HepG2 (cell line): Measurements from ENCODE around the gene TCF23. TPM values are rescaled to one million over a fixed set of nuclear protein-coding genes. Genes with fewer than 3 reads are reported as not detected.
A peak's percentile ranks its signal among the peaks of the same experiment; 100 is the strongest.

Experiments used
- ATM ChIP-seq: fragments of 450-650 bp; IDR thresholded peaks from 2 replicates; pipeline ENCODE4 v1.7.1; 2017; ENCODE audit warnings: mild to moderate bottlenecking, borderline replicate concordance
- CREBL2 ChIP-seq: sonication (generic); formaldehyde crosslinking; IDR thresholded peaks from 2 replicates; pipeline ENCODE4 v1.8.1; 2023; ENCODE audit warnings: missing genetic modification reagents, mild to moderate bottlenecking, borderline replicate concordance
- GABPB1 ChIP-seq: IDR thresholded peaks from 2 replicates; pipeline ENCODE4 v1.6.1; 2016; ENCODE audit warnings: mild to moderate bottlenecking, missing genetic modification reagents, moderate library complexity, missing compliant biosample characterization
- GFI1 ChIP-seq: sonication (generic); formaldehyde crosslinking; IDR thresholded peaks from 2 replicates; pipeline ENCODE4 v1.5.0; 2020; ENCODE audit warnings: missing genetic modification reagents, mild to moderate bottlenecking, borderline replicate concordance
- KAT2B ChIP-seq: fragments of 150-350 bp; IDR thresholded peaks from 2 replicates; pipeline ENCODE4 v1.6.1; 2014; ENCODE audit warnings: low read depth, low read length, borderline replicate concordance
- KLF13 ChIP-seq: sonication (generic); formaldehyde crosslinking; IDR thresholded peaks from 2 replicates; pipeline ENCODE4 v1.4.0; 2020; ENCODE audit warnings: mild to moderate bottlenecking, missing genetic modification reagents
- MBD4 ChIP-seq: IDR thresholded peaks from 2 replicates; pipeline ENCODE4 v1.6.1; 2012; ENCODE audit warnings: low read length, inconsistent platforms, borderline replicate concordance
- NFE2L1 ChIP-seq: sonication (generic); formaldehyde crosslinking; IDR thresholded peaks from 2 replicates; pipeline ENCODE4 v1.4.0; 2020; ENCODE audit warnings: missing genetic modification reagents, mild to moderate bottlenecking, borderline replicate concordance
- SALL2 ChIP-seq: sonication (generic); formaldehyde crosslinking; IDR thresholded peaks from 2 replicates; pipeline ENCODE4 v1.8.1; 2023; ENCODE audit warnings: mild to moderate bottlenecking, missing genetic modification reagents, inconsistent platforms
- TBX2 ChIP-seq: sonication (generic); formaldehyde crosslinking; IDR thresholded peaks from 2 replicates; pipeline ENCODE4 v1.5.0; 2020; ENCODE audit warnings: missing genetic modification reagents, mild to moderate bottlenecking, borderline replicate concordance
- THAP7 ChIP-seq: sonication (generic); formaldehyde crosslinking; IDR thresholded peaks from 2 replicates; pipeline ENCODE4 v1.8.1; 2023; ENCODE audit warnings: mild to moderate bottlenecking, missing genetic modification reagents
- WIZ ChIP-seq: sonication (generic); formaldehyde crosslinking; IDR thresholded peaks from 2 replicates; pipeline ENCODE4 v1.5.1; 2020; ENCODE audit warnings: mild to moderate bottlenecking, missing genetic modification reagents
- ZBTB34 ChIP-seq: sonication (generic); formaldehyde crosslinking; IDR thresholded peaks from 2 replicates; pipeline ENCODE4 v1.8.0; 2022; ENCODE audit warnings: mild to moderate bottlenecking, missing genetic modification reagents
- ZNF124 ChIP-seq: sonication (generic); formaldehyde crosslinking; IDR thresholded peaks from 2 replicates; pipeline ENCODE4 v1.4.0; 2020; ENCODE audit warnings: missing genetic modification reagents
- ZNF441 ChIP-seq: sonication (generic); formaldehyde crosslinking; IDR thresholded peaks from 2 replicates; pipeline ENCODE4 v1.7.0; 2021; ENCODE audit warnings: missing genetic modification reagents, borderline replicate concordance
- ZNF597 ChIP-seq: sonication (generic); formaldehyde crosslinking; IDR thresholded peaks from 2 replicates; pipeline ENCODE4 v1.5.0; 2020; ENCODE audit warnings: missing genetic modification reagents
- ZNF709 ChIP-seq: sonication (generic); formaldehyde crosslinking; IDR thresholded peaks from 2 replicates; pipeline ENCODE4 v1.5.0; 2020; ENCODE audit warnings: mild to moderate bottlenecking, missing genetic modification reagents
- polyA plus RNA-seq, 8 experiments: library from polyadenylated mRNA; depleted of rRNA in 3 of 8; stranded (reverse) in 7 of 8; unstranded in 1 of 8; fragments of >200 nt; fragmentation: Illumina TruSeq in 4 of 8; extraction: Trizol in 4 of 8; gene quantifications; 2 replicates each; pipeline versions ENCODE4 v1.2.1 to v1.2.3, GENCODE V29; 2011 to 2016; ENCODE audit warnings: low read depth in 4 of 8, missing spikeins in 1 of 8, mixed read lengths in 1 of 8; ENCODE audit not compliant: insufficient read depth in 1 of 8
- total RNA-seq, 5 experiments: library from RNA; depleted of rRNA; stranded (reverse); fragments of >200 nt; fragmentation: Illumina TruSeq; extraction: Trizol; gene quantifications; 2 replicates each; pipeline ENCODE4 v1.2.3, GENCODE V29; 2016; ENCODE audit warnings: low read depth in 1 of 5
- TF ChIP-seq, protein P1 (sequence below): sonication (generic); formaldehyde crosslinking; IDR thresholded peaks from 2 replicates; pipeline ENCODE4 v1.4.0; 2020; ENCODE audit warnings: missing genetic modification reagents
- TF ChIP-seq, protein P2 (sequence below): IDR thresholded peaks from 2 replicates; pipeline ENCODE4 v1.6.1; 2016; ENCODE audit warnings: missing compliant biosample characterization, missing genetic modification reagents, borderline replicate concordance
- TF ChIP-seq, protein P3 (sequence below): IDR thresholded peaks from 2 replicates; pipeline ENCODE4 v1.4.0; 2020; ENCODE audit warnings: mild to moderate bottlenecking, missing genetic modification reagents

Gene TCF23
- total and polyA plus RNA-seq, 2 of the 13 experiments (the other 11 are each of a cell fraction or from before 2014, with no cell fraction given) = 0.02 to 1.4 TPM

DNA sequence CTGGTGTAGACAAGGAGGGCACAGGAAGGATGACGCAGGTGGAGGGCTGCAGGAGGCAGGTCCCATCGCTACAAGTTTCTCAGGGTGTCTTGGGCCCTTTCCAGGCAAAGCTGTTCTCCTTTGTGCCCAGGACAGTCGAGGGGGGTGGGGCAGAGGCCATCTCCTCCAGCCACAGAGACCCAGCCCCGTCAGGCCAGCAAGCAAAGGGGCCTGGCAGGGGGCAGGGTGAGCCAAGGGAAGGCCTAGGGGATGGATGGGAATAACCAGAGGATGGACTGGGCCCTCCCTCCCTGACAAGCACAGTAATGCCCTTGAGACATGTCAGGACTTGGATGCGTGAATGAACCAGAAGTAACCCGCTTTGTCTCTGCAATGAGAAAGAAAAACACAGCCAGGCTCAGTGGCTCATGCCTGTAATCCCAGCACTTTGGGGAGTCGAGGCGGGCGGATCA is 6.3 kb downstream of the TCF23 start (continued):
- TF ChIP-seq ZBTB34 = no peak
- no peak for TF ChIP-seq ZNF441 (CRISPR knock-in tag)
- TF ChIP-seq ZNF709 (CRISPR knock-in tag) = no peak
- TF ChIP-seq KLF13 (CRISPR knock-in tag) = no peak
- TF ChIP-seq KAT2B = no peak
- TF ChIP-seq NFE2L1 (CRISPR knock-in tag) = 0 out of 2 replicates have a peak, but pooled peaks have one; percentile 40
- TF ChIP-seq GABPB1 (CRISPR knock-in tag) = no peak
- no peak for TF ChIP-seq MBD4
- TF ChIP-seq ZNF124 (CRISPR knock-in tag) = no peak
- TF ChIP-seq, protein P1, sequence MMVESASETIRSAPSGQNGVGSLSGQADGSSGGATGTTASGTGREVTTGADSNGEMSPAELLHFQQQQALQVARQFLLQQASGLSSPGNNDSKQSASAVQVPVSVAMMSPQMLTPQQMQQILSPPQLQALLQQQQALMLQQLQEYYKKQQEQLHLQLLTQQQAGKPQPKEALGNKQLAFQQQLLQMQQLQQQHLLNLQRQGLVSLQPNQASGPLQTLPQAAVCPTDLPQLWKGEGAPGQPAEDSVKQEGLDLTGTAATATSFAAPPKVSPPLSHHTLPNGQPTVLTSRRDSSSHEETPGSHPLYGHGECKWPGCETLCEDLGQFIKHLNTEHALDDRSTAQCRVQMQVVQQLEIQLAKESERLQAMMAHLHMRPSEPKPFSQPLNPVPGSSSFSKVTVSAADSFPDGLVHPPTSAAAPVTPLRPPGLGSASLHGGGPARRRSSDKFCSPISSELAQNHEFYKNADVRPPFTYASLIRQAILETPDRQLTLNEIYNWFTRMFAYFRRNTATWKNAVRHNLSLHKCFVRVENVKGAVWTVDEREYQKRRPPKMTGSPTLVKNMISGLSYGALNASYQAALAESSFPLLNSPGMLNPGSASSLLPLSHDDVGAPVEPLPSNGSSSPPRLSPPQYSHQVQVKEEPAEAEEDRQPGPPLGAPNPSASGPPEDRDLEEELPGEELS (CRISPR knock-in tag) = no peak
- no peak for TF ChIP-seq ATM
- no peak for TF ChIP-seq CREBL2 (CRISPR knock-in tag)
- TF ChIP-seq WIZ (CRISPR knock-in tag) = no peak
- TF ChIP-seq, protein P2, sequence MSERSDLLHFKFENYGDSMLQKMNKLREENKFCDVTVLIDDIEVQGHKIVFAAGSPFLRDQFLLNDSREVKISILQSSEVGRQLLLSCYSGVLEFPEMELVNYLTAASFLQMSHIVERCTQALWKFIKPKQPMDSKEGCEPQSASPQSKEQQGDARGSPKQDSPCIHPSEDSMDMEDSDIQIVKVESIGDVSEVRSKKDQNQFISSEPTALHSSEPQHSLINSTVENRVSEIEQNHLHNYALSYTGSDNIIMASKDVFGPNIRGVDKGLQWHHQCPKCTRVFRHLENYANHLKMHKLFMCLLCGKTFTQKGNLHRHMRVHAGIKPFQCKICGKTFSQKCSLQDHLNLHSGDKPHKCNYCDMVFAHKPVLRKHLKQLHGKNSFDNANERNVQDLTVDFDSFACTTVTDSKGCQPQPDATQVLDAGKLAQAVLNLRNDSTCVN (CRISPR knock-in tag) = no peak
- no peak for TF ChIP-seq SALL2 (CRISPR knock-in tag)
- TF ChIP-seq GFI1 (CRISPR knock-in tag) = no peak
- peak; percentile 18; the same call in 1 of the 2 replicates for TF ChIP-seq TBX2
- TF ChIP-seq, protein P3, sequence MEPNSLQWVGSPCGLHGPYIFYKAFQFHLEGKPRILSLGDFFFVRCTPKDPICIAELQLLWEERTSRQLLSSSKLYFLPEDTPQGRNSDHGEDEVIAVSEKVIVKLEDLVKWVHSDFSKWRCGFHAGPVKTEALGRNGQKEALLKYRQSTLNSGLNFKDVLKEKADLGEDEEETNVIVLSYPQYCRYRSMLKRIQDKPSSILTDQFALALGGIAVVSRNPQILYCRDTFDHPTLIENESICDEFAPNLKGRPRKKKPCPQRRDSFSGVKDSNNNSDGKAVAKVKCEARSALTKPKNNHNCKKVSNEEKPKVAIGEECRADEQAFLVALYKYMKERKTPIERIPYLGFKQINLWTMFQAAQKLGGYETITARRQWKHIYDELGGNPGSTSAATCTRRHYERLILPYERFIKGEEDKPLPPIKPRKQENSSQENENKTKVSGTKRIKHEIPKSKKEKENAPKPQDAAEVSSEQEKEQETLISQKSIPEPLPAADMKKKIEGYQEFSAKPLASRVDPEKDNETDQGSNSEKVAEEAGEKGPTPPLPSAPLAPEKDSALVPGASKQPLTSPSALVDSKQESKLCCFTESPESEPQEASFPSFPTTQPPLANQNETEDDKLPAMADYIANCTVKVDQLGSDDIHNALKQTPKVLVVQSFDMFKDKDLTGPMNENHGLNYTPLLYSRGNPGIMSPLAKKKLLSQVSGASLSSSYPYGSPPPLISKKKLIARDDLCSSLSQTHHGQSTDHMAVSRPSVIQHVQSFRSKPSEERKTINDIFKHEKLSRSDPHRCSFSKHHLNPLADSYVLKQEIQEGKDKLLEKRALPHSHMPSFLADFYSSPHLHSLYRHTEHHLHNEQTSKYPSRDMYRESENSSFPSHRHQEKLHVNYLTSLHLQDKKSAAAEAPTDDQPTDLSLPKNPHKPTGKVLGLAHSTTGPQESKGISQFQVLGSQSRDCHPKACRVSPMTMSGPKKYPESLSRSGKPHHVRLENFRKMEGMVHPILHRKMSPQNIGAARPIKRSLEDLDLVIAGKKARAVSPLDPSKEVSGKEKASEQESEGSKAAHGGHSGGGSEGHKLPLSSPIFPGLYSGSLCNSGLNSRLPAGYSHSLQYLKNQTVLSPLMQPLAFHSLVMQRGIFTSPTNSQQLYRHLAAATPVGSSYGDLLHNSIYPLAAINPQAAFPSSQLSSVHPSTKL (CRISPR knock-in tag) = no peak
- TF ChIP-seq THAP7 = 0 out of 2 replicates have a peak, but pooled peaks have one; percentile 55
- TF ChIP-seq ZNF597 (CRISPR knock-in tag) = no peak
